Neural cell (in vitro differentiated cells): ENCODE measurements around the gene SH3BP4. TPM values are rescaled to one million over a fixed set of nuclear protein-coding genes. Genes with fewer than 3 reads are reported as not detected.

Experiments used
- H2AFZ ChIP-seq: fragments of 200-600, 300-800 bp; sonication (generic), shearing (Covaris generic); 2 replicates; pipeline ENCODE4 v1.6.0; 2014; ENCODE audit warnings: low read depth, mild to moderate bottlenecking, antibody characterized with exemption, low read length, moderate library complexity
- H3F3A ChIP-seq: fragments of 200-600 bp; shearing (Covaris generic); 2 replicates; pipeline ENCODE4 v1.6.1; 2016; ENCODE audit warnings: mild to moderate bottlenecking, moderate library complexity, mixed read lengths, antibody characterized with exemption, low read length; ENCODE audit not compliant: insufficient read depth, poor library complexity, severe bottlenecking
- H3K27ac ChIP-seq: fragments of 200-600, 300-800 bp; sonication (generic), shearing (Covaris generic); 2 replicates; pipeline ENCODE4 v1.5.1; 2014; ENCODE audit warnings: mild to moderate bottlenecking, low read length, moderate library complexity
- H3K27me3 ChIP-seq: fragments of 300-800, 200-600 bp; sonication (generic), shearing (Covaris generic); 2 replicates; pipeline ENCODE4 v1.6.0; 2014; ENCODE audit warnings: mild to moderate bottlenecking, low read depth, low read length, moderate library complexity; ENCODE audit not compliant: insufficient read depth
- H3K36me3 ChIP-seq: fragments of 300-800, 200-600 bp; sonication (generic), shearing (Covaris generic); 2 replicates; pipeline ENCODE4 v1.5.1; 2014; ENCODE audit warnings: mild to moderate bottlenecking, antibody characterized with exemption, low read length, moderate library complexity; ENCODE audit not compliant: insufficient read depth
- H3K4me2 ChIP-seq: fragments of 300-800, 200-600 bp; sonication (generic), shearing (Covaris generic); 2 replicates; pipeline ENCODE4 v1.6.0; 2014; ENCODE audit warnings: mild to moderate bottlenecking, low read length
- H3K4me3 ChIP-seq: fragments of 300-800, 200-600 bp; sonication (generic), shearing (Covaris generic); 2 replicates; pipeline ENCODE4 v1.5.1; 2014; ENCODE audit warnings: mild to moderate bottlenecking, low read length, moderate library complexity
- H3K79me2 ChIP-seq: fragments of 200-600 bp; shearing (Covaris generic); replicated peaks from 2 replicates; pipeline ENCODE4 v1.6.0; 2014; ENCODE audit warnings: mild to moderate bottlenecking, low read length, moderate library complexity; ENCODE audit not compliant: insufficient read depth
- H3K9ac ChIP-seq: fragments of 300-800, 200-600 bp; sonication (generic), shearing (Covaris generic); 2 replicates; pipeline ENCODE4 v1.6.1; 2016; ENCODE audit warnings: mild to moderate bottlenecking, low read length, mixed read lengths
- H3K9me2 ChIP-seq: fragments of 200-600 bp; shearing (Covaris generic); 2 replicates; pipeline ENCODE4 v1.6.1; 2016; ENCODE audit warnings: mild to moderate bottlenecking, low read length, mixed read lengths; ENCODE audit not compliant: insufficient read depth
- H3K9me3 ChIP-seq: fragments of 200-600, 300-800 bp; sonication (generic), shearing (Covaris generic); 2 replicates; pipeline ENCODE4 v1.6.1; 2016; ENCODE audit warnings: mild to moderate bottlenecking, mixed run types, low read length, moderate library complexity, mixed read lengths
- H4K20me1 ChIP-seq: fragments of 200-600 bp; shearing (Covaris generic); 2 replicates; pipeline ENCODE4 v1.6.1; 2016; ENCODE audit warnings: mild to moderate bottlenecking, mixed run types; ENCODE audit not compliant: insufficient read depth
- CTCF ChIP-seq: fragments of 450-650 bp; IDR thresholded peaks from 2 replicates; pipeline ENCODE4 v1.5.1; 2014; ENCODE audit warnings: antibody characterized with exemption, mild to moderate bottlenecking, moderate library complexity; ENCODE audit not compliant: poor library complexity, severe bottlenecking
- EP300 ChIP-seq: fragments of 450-650 bp; conservative IDR thresholded peaks from 2 replicates; pipeline ENCODE4 v1.6.1; 2014; ENCODE audit warnings: antibody characterized with exemption, mild to moderate bottlenecking, moderate library complexity; ENCODE audit not compliant: poor library complexity, severe bottlenecking
- EZH2 ChIP-seq: fragments of 200-600, 300-800 bp; shearing (Covaris generic), sonication (generic); IDR thresholded peaks from 2 replicates; pipeline ENCODE4 v1.6.1; 2014; ENCODE audit warnings: antibody characterized with exemption, low read length, borderline replicate concordance, mild to moderate bottlenecking; ENCODE audit not compliant: insufficient read depth, poor library complexity, severe bottlenecking
- MXI1 ChIP-seq: fragments of 450-650 bp; conservative IDR thresholded peaks from 2 replicates; pipeline ENCODE4 v1.6.1; 2014; ENCODE audit warnings: antibody characterized with exemption, mild to moderate bottlenecking; ENCODE audit not compliant: poor library complexity, severe bottlenecking
- POLR2AphosphoS5 ChIP-seq: IDR thresholded peaks from 2 replicates; pipeline ENCODE4 v1.6.1; 2012
- RAD21 ChIP-seq: fragments of 450-650 bp; conservative IDR thresholded peaks from 2 replicates; pipeline ENCODE4 v1.6.1; 2014; ENCODE audit warnings: antibody characterized with exemption, mild to moderate bottlenecking, moderate library complexity
- REST ChIP-seq: IDR thresholded peaks from 2 replicates; pipeline ENCODE4 v1.6.1; 2012; ENCODE audit warnings: borderline replicate concordance
- SMC3 ChIP-seq: fragments of 450-650 bp; conservative IDR thresholded peaks from 2 replicates; pipeline ENCODE4 v1.6.1; 2014; ENCODE audit warnings: antibody characterized with exemption, mild to moderate bottlenecking, moderate library complexity; ENCODE audit not compliant: poor library complexity
- TAF1 ChIP-seq: IDR thresholded peaks from 2 replicates; pipeline ENCODE4 v1.6.1; 2012; ENCODE audit warnings: low read depth
- polyA plus RNA-seq: library from polyadenylated mRNA; depleted of rRNA; stranded (reverse); fragments of >200 nt; gene quantifications from 2 replicates; pipeline ENCODE4 v1.2.3, GENCODE V29; 2014

SH3BP4 gene
- polyA plus RNA-seq, 1 donor from 2014 or later: 3.3 TPM

- no peaks in the 10 kb centered on the region for H3K36me3 ChIP-seq
- H3K27me3 ChIP-seq: no peaks in the 10 kb centered on the region
- TF ChIP-seq CTCF (no peak), SMC3 (no peak), REST (no peak), EP300 (no peak), RAD21 (no peak), MXI1 (no peak), EZH2 (no peak), TAF1 (no peak), POLR2AphosphoS5 (no peak)
- H3K4me3 ChIP-seq: no peak overlapping the region
- H3F3A ChIP-seq: no peaks in the 10 kb centered on the region
- H4K20me1 ChIP-seq: no peaks in the 10 kb centered on the region
- H3K79me2 ChIP-seq: no peaks in the 10 kb centered on the region
- H3K4me2 ChIP-seq: no peak overlapping the region
- H3K27ac ChIP-seq: no peak overlapping the region
- H2AFZ ChIP-seq: no peak overlapping the region
- H3K9ac ChIP-seq: no peak overlapping the region
- no peaks in the 10 kb centered on the region for H3K9me2 ChIP-seq
- H3K9me3 ChIP-seq: no peaks in the 10 kb centered on the region
These were observed 147.1 kb downstream of the SH3BP4 start for GRCh38 chr2:235098736-235099494.

- Histone ChIP-seq H4K20me1 (no peaks in the 10 kb centered on the region), H2AFZ (no peak overlapping the region), H3K79me2 (no peaks in the 10 kb centered on the region), H3K9ac (no peak overlapping the region), H3K4me3 (no peak overlapping the region), H3K27me3 (no peaks in the 10 kb centered on the region), H3K27ac (no peak overlapping the region), H3K36me3 (no peaks in the 10 kb centered on the region), H3F3A (no peaks in the 10 kb centered on the region), H3K9me3 (no peaks in the 10 kb centered on the region), H3K4me2 (no peak overlapping the region), H3K9me2 (no peaks in the 10 kb centered on the region)
- TF ChIP-seq TAF1 (no peak), RAD21 (no peak), REST (no peak), CTCF (no peak), EP300 (no peak), MXI1 (no peak), POLR2AphosphoS5 (no peak), SMC3 (no peak), EZH2 (no peak)
These were observed 151.1 kb downstream of the SH3BP4 start for GRCh38 chr2:235102896-235103295.
